Endothelial cell of umbilical vein (primary cell): ENCODE results near the gene PPP1R16B. TPM values are rescaled to one million over a fixed set of nuclear protein-coding genes. Genes with fewer than 3 reads are reported as not detected.

Experiments used
- BruUV-seq: library from RNA; stranded (reverse); fragments of 400-500 nt; replicated peaks from 2 replicates; lab custom pipeline; 2021; lab: Mats Ljungman, UMichigan
- CTCF ChIA-PET: fragments of 300-600, 350-600 bp; sonication (Branson Sonifier 250); formaldehyde crosslinking; loops from one replicate; lab custom pipeline; 2021; ENCODE audit warnings: antibody characterized with exemption, inconsistent platforms; lab: Charles Lee
- POLR2A ChIA-PET: fragments of 300-600, 350-600 bp; sonication (Branson Sonifier 250); formaldehyde crosslinking; loops from one replicate; lab custom pipeline; 2021; ENCODE audit warnings: antibody characterized with exemption, inconsistent platforms; lab: Charles Lee
- DNase-seq: peaks from one replicate; pipeline ENCODE4 v3.0.0-alpha.2; 2011; ENCODE audit warnings: low read depth, low spot score
- FAIRE-seq: peaks from 2 replicates; lab custom pipeline; 2011; peaks lifted over from hg19 to GRCh38; lab: Jason Lieb, UNC
- H2AFZ ChIP-seq: 2 replicates; pipeline ENCODE4 v1.6.0; 2012; ENCODE audit warnings: low read depth, low read length, control low read depth, inconsistent platforms
- H3K27ac ChIP-seq: 2 replicates; pipeline ENCODE4 v1.5.1; 2011; ENCODE audit warnings: low read depth, mild to moderate bottlenecking, control low read depth, low read length, moderate library complexity; ENCODE audit not compliant: insufficient read depth
- H3K27me3 ChIP-seq, 2 experiments: 2 replicates each; pipeline versions ENCODE4 v1.6.0 to v1.6.1; 2011; ENCODE audit warnings: low read length in 2 of 2, mixed read lengths in 1 of 2; ENCODE audit not compliant: control insufficient read depth in 2 of 2, insufficient read depth in 2 of 2
- H3K36me3 ChIP-seq, 2 experiments: 2 replicates in 1 of 2; 3 replicates in 1 of 2; pipeline ENCODE4 v1.5.1; 2011; ENCODE audit warnings: low read length in 2 of 2, mild to moderate bottlenecking in 1 of 2, moderate library complexity in 1 of 2; ENCODE audit not compliant: control insufficient read depth in 2 of 2, insufficient read depth in 2 of 2; ENCODE audit errors: extremely low read depth in 1 of 2
- H3K4me1 ChIP-seq: 3 replicates; pipeline ENCODE4 v1.5.1; 2011; ENCODE audit warnings: mild to moderate bottlenecking, low read length; ENCODE audit not compliant: control insufficient read depth, insufficient read depth; ENCODE audit errors: extremely low read depth
- H3K4me2 ChIP-seq: 2 replicates; pipeline ENCODE4 v1.6.1; 2011; ENCODE audit warnings: low read length, control low read depth, mixed read lengths; ENCODE audit not compliant: insufficient read depth
- H3K4me3 ChIP-seq, 3 experiments: fragments of 200-600 bp in 1 of 3; sonication (generic), shearing (Covaris generic) in 1 of 3; replicated peaks in 1 of 3; 2 replicates each; pipeline ENCODE4 v1.5.1; 2011 to 2016; ENCODE audit warnings: control low read depth in 3 of 3, low read length in 3 of 3, mild to moderate bottlenecking in 2 of 3, inconsistent platforms in 1 of 3, low read depth in 1 of 3, moderate library complexity in 1 of 3; ENCODE audit not compliant: insufficient read depth in 1 of 3
- H3K79me2 ChIP-seq: 2 replicates; pipeline ENCODE4 v1.6.0; 2012; ENCODE audit warnings: low read length, inconsistent platforms; ENCODE audit not compliant: control insufficient read depth, insufficient read depth
- H3K9ac ChIP-seq: replicated peaks from 2 replicates; pipeline ENCODE3; 2011; ENCODE audit warnings: low read length, control low read depth; ENCODE audit not compliant: insufficient read depth; ENCODE audit errors: extremely low read depth
- H3K9me1 ChIP-seq: replicated peaks from 3 replicates; pipeline ENCODE4 v1.6.0; 2011; ENCODE audit warnings: mild to moderate bottlenecking, low read length; ENCODE audit not compliant: control insufficient read depth, insufficient read depth; ENCODE audit errors: extremely low read depth
- H3K9me3 ChIP-seq: replicated peaks from 2 replicates; pipeline ENCODE4 v1.5.1; 2012; ENCODE audit warnings: low read length, inconsistent platforms; ENCODE audit not compliant: control insufficient read depth, insufficient read depth
- H4K20me1 ChIP-seq: replicated peaks from 2 replicates; pipeline ENCODE3; 2011; ENCODE audit warnings: mild to moderate bottlenecking, low read length; ENCODE audit not compliant: control insufficient read depth, insufficient read depth; ENCODE audit errors: extremely low read depth
- CTCF ChIP-seq, 2 donors: IDR thresholded peaks; 1 replicate in 1 of 2; 2 replicates in 1 of 2; pipeline ENCODE4 v1.5.1; 2011; ENCODE audit warnings: low read length in 2 of 2, mild to moderate bottlenecking in 2 of 2, moderate library complexity in 2 of 2, control low read depth in 1 of 2, inconsistent platforms in 1 of 2, low read depth in 1 of 2; ENCODE audit not compliant: insufficient read depth in 1 of 2; ENCODE audit errors: extremely low read depth in 1 of 2
- EZH2 ChIP-seq: IDR thresholded peaks from 2 replicates; pipeline ENCODE4 v1.6.1; 2012; ENCODE audit warnings: borderline replicate concordance, low read depth, mild to moderate bottlenecking, moderate library complexity, low read length, inconsistent platforms; ENCODE audit not compliant: severe bottlenecking
- FOS ChIP-seq: IDR thresholded peaks from 2 replicates; pipeline ENCODE4 v1.6.1; 2011; ENCODE audit warnings: mild to moderate bottlenecking, low read length, moderate library complexity, borderline replicate concordance; ENCODE audit not compliant: insufficient read depth
- JUN ChIP-seq: IDR thresholded peaks from 2 replicates; pipeline ENCODE4 v1.6.1; 2011; ENCODE audit warnings: borderline replicate concordance, low read depth; ENCODE audit not compliant: insufficient read length, insufficient read depth
- POLR2A ChIP-seq: IDR thresholded peaks from 2 replicates; pipeline ENCODE4 v1.6.1; 2012; ENCODE audit warnings: low read depth, mild to moderate bottlenecking, control low read depth, low read length
- POLR2AphosphoS5 ChIP-seq: IDR thresholded peaks from 2 replicates; pipeline ENCODE4 v1.6.1; 2012; ENCODE audit warnings: low read depth, mild to moderate bottlenecking, control low read depth, low read length, moderate library complexity; ENCODE audit not compliant: insufficient read depth
- dilution Hi-C: fragments of 300-500 bp; cut with MboI; formaldehyde crosslinking; loops from one replicate; pipeline ENCODE4 v1.15.0; 2019; ENCODE audit warnings: low sequenced_read_pairs; ENCODE audit not compliant: extremely low pct_ligation_motif_present
- intact Hi-C: fragments of 100-400 bp; cut with micrococcal nuclease; formaldehyde crosslinking; loops from one replicate; pipeline ENCODE4 v1.10.0; 2022
- polyA plus RNA-seq, 4 experiments: library from polyadenylated mRNA; depleted of rRNA in 3 of 4; stranded (reverse) in 3 of 4; unstranded in 1 of 4; fragments of >200 nt; gene quantifications; 2 replicates each; pipeline versions ENCODE4 v1.2.1 to v1.2.3, GENCODE V29; 2011 to 2012; ENCODE audit warnings: missing spikeins in 1 of 4
- total RNA-seq: library from RNA; stranded (reverse); gene quantifications from 2 replicates; pipeline ENCODE4 v1.2.3, GENCODE V29; 2021

The PPP1R16B gene
- total and polyA plus RNA-seq, 2 donors (not counting 3 experiments of a cell fraction or from before 2014, with no cell fraction given): 34.7 to 68.1 TPM

- no peak for FAIRE-seq
- no peak overlapping the region for H2AFZ ChIP-seq
- H3K36me3 ChIP-seq: no peaks in the 10 kb centered on the region
- H3K27ac ChIP-seq: no peak overlapping the region
- BruUV-seq: no TSS peak
- ChIA-PET CTCF (interaction anchor here (1.4 kb wide), 1 partner anchor 15 kb away, joined by 8 read pairs; no protein-coding TSS in a partner anchor), POLR2A (interaction anchor here (1.2 kb wide), 1 partner anchor 70 kb away, joined by 3 read pairs; no protein-coding TSS in a partner anchor)
- H3K79me2 ChIP-seq: no peaks in the 10 kb centered on the region
- H3K4me3 ChIP-seq: no peak overlapping the region
- dilution Hi-C loops (no loop called here), intact Hi-C loops (no loop called here)
- H3K27me3 ChIP-seq: no peaks in the 10 kb centered on the region
- H3K4me2 ChIP-seq: no peak overlapping the region
- peaks cover 32% of the 10 kb centered on the region for H3K4me1 ChIP-seq
- no peak for DNase-seq
- TF ChIP-seq POLR2AphosphoS5: no peak
- no peak for TF ChIP-seq FOS
- TF ChIP-seq JUN: no peak
- TF ChIP-seq POLR2A: no peak
- no peak for TF ChIP-seq CTCF (IDR thresholded peaks at IDR 0.05; ENCODE audit: extremely low read depth in 1 of 2, insufficient read depth in 1 of 2, low read depth in 1 of 2, low read length in 2 of 2)
- TF ChIP-seq EZH2: no peak
- H4K20me1 ChIP-seq: no peaks in the 10 kb centered on the region
- H3K9me1 ChIP-seq: no peaks in the 10 kb centered on the region
- no peak overlapping the region for H3K9ac ChIP-seq
- H3K9me3 ChIP-seq: no peaks in the 10 kb centered on the region
Observed at GRCh38 chr20:38877483-38877882, 72.0 kb downstream of the PPP1R16B start.
